NCI-H2081 (cell line): ENCODE measurements around the gene MAPK4.
"Not testable (repeated sequence)": the region's sequence is repeated elsewhere in the genome, so short reads cannot be mapped to it uniquely, and the experiment has no call there.

Experiments
- DNase-seq, 2 experiments: peaks; one replicate each; lab custom pipeline; 2025; lab: John Stamatoyannopoulos, UW

The MAPK4 gene

GRCh38 chr18:50559752-50560680, at the start of gene MAPK4:
Gene MAPK4 (plus strand): TSS chr18:50560087. CDS start chr18:50663959, 103,872 bp downstream.
- peak in 1 of 2 experiments; percentile 52 for DNase-seq

DNA sequence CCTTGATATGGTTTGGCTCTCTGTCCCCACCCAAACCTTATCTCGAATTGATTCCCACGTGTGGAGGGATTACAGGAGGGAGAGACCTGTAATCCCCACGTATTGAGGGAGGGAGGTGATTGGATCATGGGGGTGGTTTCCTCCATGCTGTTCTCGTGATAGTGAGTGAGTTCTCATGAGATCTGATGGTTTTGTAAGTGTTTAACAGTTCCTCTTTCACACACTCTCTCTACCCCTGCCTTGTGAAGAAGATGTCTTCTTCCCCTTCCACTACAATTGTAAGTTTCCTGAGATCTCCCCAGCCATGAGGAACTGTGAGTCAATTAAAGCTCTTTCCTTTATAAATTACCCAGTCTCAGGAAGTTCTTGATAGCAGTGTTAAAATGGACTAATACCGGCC, 42.6 kb upstream of the MAPK4 start:
- not testable (repeated sequence) for DNase-seq

GRCh38 chr18:50518787-50519546, 40.9 kb upstream of the MAPK4 start:
- no peak for DNase-seq

DNA sequence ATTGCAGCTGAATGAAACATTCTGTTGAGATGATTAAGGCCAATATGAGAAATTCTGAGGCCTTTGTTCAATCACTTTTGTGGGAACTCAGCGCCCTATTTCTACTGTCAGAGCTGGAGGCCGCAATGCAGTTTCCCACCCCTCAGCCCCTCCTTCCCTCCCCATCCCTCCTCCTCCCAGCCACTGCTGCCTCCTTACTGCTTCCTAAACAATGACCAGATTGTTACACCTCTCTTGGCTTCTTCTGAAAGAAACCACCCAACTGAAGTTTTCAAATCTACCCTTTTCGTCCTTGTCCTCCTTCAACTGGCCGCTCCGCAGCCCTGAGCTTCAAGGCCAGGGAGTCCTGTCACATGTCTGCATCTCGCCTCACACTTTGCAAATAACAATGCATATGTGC, 36.7 kb upstream of the MAPK4 start:
- DNase-seq = no peak

- DNase-seq = no peak
Measured at GRCh38 chr18:50527636-50528307, 32.1 kb upstream of the MAPK4 start.

GRCh38 chr18:50528806-50529205, 31.1 kb upstream of the MAPK4 start:
- DNase-seq = no peak

DNA sequence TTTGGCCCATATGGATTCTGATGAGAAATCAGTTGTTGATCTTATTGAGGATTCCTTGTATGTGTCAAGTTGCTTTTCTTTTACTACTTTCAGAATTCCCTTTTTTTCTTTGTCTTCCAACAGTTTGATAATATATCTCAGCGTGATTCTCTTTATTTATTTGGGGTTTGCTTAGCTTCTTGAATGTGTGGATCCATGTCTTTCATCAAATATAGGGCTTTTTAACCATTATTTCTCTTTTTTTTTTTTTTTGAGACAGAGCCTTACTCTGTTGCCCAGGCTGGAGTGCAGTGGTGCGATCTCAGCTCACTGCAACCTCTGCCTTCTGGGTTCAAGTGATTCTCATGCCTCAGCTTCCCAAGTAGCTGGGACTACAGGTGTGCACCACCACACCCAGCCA, 26.1 kb upstream of the MAPK4 start:
- DNase-seq = not testable (repeated sequence)

DNA sequence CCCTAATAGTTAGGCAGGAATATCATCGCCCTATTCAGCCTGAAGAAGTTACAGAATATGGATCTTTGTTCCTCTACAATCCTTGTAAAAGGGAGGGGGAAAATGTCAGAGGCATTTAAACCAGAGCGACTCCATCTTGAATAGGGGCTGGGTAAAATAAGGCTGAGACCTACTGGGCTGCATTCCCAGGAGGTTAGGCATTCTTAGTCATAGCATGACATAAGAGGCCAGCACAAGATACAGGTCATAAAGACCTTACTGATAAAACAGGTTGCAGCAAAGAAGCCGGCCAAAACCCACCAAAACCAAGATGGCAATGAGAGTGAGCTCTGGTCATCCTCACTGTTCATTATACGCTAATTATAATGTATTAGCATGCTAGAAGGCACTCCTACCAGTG, 15.4 kb upstream of the MAPK4 start:
- not testable (repeated sequence) for DNase-seq

DNA sequence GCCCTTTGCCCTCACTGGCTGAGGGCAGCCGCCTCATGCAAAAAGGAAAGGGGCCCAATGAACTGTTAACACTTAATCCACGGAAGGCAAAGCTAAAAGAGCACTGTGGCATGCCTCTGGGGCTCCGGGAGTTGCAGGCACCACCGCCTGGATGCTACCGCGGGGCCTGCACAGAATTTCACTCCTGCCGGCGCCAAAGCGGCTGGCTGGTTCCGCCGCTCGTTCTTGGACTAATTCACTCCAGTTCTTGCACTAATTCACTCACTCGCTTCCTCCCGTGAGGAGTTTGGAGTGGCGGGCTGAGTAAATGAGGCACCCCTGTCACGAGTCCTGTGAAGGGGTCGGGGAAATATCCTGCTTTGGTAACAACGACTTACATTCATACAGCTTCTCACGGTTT, 14.0 kb upstream of the MAPK4 start:
- no peak for DNase-seq

DNA sequence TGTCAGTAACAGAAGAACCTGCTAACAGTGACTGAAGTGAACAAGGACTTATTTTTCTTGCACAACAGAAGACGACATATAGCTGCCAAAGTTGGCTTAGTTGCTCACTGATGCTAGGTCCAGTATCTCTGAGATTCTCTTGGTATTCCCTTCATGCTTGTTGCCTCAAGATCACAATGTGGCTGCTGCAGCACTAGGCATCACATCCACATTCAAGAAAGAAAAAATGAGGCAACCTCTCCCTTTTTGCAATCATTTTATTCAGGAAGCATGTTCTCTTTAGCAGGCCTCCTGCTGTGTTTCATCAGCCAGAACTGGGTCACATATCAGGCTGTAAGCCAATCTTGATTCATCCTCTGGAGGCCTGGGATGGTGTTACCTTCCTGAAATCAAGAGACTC, 11.7 kb upstream of the MAPK4 start:
- no peak for DNase-seq

- DNase-seq = not testable (repeated sequence)
Measured at GRCh38 chr18:50551651-50552050, 8.2 kb upstream of the MAPK4 start.

DNA sequence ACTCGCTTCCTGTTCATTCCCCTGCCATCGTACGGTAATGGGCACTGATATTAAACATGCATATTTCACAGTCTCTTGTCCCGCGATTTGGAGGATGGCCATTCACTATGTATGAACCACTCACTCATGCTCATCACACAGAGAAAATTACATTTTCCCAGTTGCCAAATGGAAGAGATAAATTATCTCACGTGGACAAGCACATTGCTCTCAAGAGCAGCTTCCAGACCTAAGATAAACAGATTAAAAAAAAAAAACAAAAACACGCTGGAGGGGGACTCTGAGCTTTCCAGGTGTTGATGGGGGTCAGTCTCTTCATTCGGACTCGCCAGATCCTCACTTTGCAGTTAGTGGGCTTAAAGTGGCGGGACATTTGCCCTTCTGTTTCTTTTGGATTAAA, 1.7 kb upstream of the MAPK4 start:
- DNase-seq = peak in 1 of 2 experiments; percentile 9

DNA sequence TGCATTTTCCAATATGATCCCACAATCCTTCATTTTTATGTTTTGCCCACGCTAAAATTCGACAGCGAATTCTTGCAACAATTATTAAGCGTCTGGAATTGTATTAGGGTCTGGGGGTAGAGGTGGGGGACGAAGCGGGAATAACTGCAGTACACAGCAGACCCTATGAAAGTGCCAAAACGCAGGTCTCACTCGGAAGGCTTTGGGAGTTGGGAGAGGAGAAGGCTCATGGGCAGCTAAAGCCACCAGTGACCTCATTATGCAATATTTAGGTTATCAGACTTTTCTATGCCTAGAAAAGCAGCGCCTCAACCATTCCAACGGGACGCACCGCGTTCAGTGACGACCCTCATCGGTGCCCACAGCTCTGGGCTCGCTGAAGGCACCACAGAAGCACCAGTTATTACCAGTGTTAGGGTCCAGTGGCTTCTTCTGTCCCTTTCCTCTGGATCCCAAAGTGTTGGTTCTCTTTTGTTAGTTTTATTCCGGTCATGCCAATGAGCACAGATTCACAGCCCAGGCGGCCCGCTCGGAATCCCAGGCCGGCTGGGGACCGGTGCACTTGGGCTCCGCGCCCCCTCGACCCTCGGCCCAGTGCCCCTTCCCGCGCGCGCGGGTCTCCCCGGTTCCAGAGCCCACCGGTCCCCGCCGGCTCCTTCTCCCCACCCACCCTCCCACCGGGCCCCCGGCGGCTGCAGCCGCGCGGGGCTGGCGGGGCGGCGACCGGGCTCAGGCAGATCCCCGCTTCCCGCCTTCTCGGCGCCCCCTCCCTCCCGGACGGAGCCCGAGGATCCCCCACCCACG, 737 bp upstream of the MAPK4 start:
- no peak for DNase-seq

DNA sequence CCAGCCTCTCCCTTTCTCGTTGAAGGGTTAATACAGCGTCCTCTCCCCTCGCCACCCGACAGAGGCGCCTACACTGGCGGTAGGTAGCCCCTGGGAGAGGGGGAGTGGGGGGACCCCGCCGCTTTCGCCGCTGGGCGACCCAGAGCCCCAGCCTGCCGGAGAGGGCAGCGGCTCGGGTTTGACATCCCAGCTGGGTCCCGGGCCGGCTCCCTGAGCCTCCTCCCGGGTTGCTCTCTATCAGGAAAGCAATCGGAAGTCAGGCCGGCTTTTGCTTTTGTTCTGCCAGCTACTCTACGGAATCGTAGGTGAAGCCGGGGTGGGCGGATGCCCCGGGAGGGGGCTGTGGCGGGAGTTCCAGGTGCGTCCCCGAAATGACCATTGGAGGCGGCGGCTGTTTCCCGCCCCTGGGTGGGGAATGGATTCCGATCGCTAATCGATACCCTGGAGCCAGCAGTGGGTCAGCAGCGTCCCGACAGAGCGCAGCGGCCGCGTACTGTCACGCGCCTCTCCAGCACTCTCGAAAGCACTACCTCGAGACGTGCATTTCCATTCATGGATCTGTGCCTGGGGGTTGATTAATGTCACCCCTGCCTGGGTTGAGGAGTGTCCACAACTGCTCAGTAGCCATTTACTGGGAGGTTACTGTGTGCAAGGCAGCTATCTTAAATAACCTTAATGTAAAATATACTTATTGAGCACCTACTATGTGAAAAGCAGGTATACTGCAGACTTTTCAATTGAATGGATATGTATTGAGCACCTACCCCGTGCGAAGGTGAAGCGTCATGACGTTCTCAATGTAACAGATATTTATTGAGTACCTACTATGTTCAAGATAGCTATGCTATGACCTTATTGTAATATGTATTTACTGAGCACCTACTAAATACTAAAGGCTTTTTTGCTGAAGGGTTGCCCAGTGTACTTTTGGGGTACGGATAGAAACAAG, 1.1 kb downstream of the MAPK4 start:
- DNase-seq = peak in 1 of 2 experiments; percentile 13

DNA sequence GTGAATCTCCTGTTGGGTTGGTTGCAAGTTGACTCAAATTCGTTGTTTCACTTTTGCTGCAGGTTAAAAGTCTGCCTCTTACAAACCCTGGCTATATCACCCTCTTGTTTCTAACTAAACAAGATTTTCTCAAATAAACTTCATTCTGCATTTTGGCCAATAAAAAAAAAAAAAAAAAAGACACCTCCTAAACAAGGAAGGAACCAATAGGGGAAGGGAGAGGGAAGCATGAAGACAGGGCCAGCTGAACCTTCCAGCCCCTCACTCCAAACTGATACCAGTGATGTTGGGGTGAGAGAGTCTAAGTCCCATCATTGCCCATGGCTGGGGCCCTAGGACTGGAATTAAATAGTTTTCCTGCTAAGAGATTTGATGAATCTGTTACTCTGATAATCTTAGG, 2.4 kb downstream of the MAPK4 start:
- not testable (repeated sequence) for DNase-seq

DNA sequence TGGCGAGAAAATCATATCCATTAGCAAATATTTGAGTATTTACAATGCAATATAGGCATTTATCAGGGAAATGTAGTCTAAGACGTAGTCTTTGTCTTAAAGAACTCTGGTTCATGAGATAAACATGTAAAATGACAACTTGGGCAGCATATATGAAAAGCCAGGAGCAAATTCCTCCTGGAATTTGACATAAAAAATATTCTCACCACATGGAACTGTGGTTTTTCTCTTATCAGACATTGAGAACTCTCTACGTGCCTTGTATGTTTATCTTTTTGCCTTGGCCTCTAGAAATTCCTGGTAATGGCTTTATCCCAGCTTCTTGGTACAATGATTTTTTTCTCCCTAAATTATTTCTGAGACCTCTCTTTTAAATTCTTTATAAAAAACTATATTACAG, 2.8 kb downstream of the MAPK4 start:
- no peak for DNase-seq

DNA sequence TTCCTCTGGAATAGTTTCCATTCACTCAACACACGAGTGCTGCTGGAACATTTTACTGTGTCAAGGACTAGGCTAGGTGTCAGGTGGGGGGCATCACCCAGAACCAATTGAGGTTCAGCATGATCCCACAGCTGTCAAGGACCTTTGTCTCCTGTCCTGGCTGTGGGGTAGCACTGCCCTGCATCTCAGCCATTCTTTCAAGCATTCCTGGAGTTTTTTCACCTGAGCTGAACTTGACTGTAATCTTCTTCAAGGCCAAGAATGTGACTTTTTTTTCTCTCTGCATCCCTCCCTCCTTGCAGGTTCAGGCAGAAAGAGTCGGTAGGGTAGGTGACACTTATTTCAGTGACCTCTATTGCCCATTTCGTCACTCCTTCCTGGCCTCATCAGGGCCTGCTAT, 3.5 kb downstream of the MAPK4 start:
- no peak for DNase-seq

GRCh38 chr18:50569930-50570329, 10.0 kb downstream of the MAPK4 start:
- DNase-seq = no peak

- DNase-seq = no peak
Measured at GRCh38 chr18:50571606-50572005, 11.7 kb downstream of the MAPK4 start.

DNA sequence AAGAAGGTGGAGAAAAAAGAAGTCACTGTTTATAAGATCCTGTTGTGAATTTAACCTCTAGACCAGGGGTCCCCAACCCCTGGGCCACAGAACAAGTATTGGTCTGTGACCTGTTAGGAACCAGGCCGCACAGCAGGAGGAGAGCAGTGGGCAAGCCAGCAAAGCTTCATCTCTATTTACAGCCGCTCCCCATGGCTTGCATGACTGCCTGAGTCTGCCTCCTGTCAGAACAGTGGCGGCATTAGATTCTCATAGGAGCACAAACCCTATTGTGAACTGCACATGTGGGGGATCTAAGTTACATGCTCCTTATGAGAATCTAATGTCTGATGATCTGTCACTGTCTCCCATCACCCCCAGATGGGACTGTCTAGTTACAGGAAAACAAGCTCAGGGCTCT, 13.3 kb downstream of the MAPK4 start:
- DNase-seq = not testable (repeated sequence)
